Loucy (cell line): ENCODE results near the gene FOXO3B.
"Not testable (repeated sequence)": the region's sequence is repeated elsewhere in the genome, so short reads cannot be mapped to it uniquely, and the experiment has no call there.

Source experiments
- H2AFZ ChIP-seq: fragments of 200-600 bp; sonication (generic); 2 replicates; pipeline ENCODE4 v1.6.0; 2016; ENCODE audit warnings: antibody characterized with exemption, mild to moderate bottlenecking, low read length, moderate library complexity
- H3F3A ChIP-seq: fragments of 200-600 bp; 2 replicates; pipeline ENCODE4 v1.6.0; 2016; ENCODE audit warnings: antibody characterized with exemption, low read depth, mild to moderate bottlenecking
- H3K27me3 ChIP-seq: fragments of 200-600 bp; sonication (generic); 2 replicates; pipeline ENCODE4 v1.6.1; 2014; ENCODE audit warnings: low read length, mild to moderate bottlenecking; ENCODE audit not compliant: insufficient read depth, poor library complexity, severe bottlenecking
- H3K36me3 ChIP-seq: fragments of 200-600 bp; sonication (generic); 2 replicates; pipeline ENCODE4 v1.6.1; 2016; ENCODE audit warnings: low read length; ENCODE audit not compliant: insufficient read depth
- H3K4me1 ChIP-seq: fragments of 200-600 bp; sonication (generic); 2 replicates; pipeline ENCODE4 v1.5.1; 2014; ENCODE audit warnings: low read length, mild to moderate bottlenecking; ENCODE audit not compliant: insufficient read depth, poor library complexity, severe bottlenecking
- H3K4me2 ChIP-seq: fragments of 200-600 bp; sonication (generic); 2 replicates; pipeline ENCODE4 v1.6.0; 2014; ENCODE audit warnings: antibody characterized with exemption, low read length, low read depth, mild to moderate bottlenecking; ENCODE audit not compliant: poor library complexity, severe bottlenecking
- H3K4me3 ChIP-seq: fragments of 200-600 bp; sonication (generic); 2 replicates; pipeline ENCODE4 v1.5.1; 2014; ENCODE audit warnings: low read length, mild to moderate bottlenecking, mixed read lengths; ENCODE audit not compliant: poor library complexity, severe bottlenecking
- H3K79me2 ChIP-seq: fragments of 200-600 bp; sonication (generic); 2 replicates; pipeline ENCODE4 v1.6.1; 2014; ENCODE audit warnings: low read length; ENCODE audit not compliant: insufficient read depth
- H3K9ac ChIP-seq: fragments of 200-600 bp; sonication (generic); 2 replicates; pipeline ENCODE4 v1.6.0; 2014; ENCODE audit warnings: mild to moderate bottlenecking, low read depth, low read length, moderate library complexity; ENCODE audit not compliant: poor library complexity, severe bottlenecking
- H3K9me2 ChIP-seq: fragments of 200-600 bp; sonication (generic); replicated peaks from 2 replicates; pipeline ENCODE4 v1.6.1; 2016; ENCODE audit warnings: low read depth, low read length, mixed read lengths
- H3K9me3 ChIP-seq: fragments of 200-600 bp; sonication (generic); 2 replicates; pipeline ENCODE4 v1.6.1; 2014; ENCODE audit warnings: mild to moderate bottlenecking, antibody characterized with exemption, low read length, low read depth; ENCODE audit not compliant: insufficient read depth
- H4K20me1 ChIP-seq: fragments of 200-600 bp; sonication (generic); 2 replicates; pipeline ENCODE4 v1.6.0; 2014; ENCODE audit warnings: antibody characterized with exemption, low read length, mild to moderate bottlenecking; ENCODE audit not compliant: insufficient read depth, poor library complexity, severe bottlenecking

Gene FOXO3B

GRCh38 chr17:18644291-18644690, 37.8 kb downstream of the FOXO3B start, which contains the start of gene TBC1D28:
TBC1D28 (minus strand) TSS chr17:18644391; CDS start chr17:18641352, 3,039 bp downstream.
- not testable (repeated sequence) for H3K9me2 ChIP-seq, H3K9me3 ChIP-seq, H3K4me2 ChIP-seq, H3K4me3 ChIP-seq, H3F3A ChIP-seq, H3K27me3 ChIP-seq, H2AFZ ChIP-seq, H3K4me1 ChIP-seq, H3K9ac ChIP-seq, H3K79me2 ChIP-seq, H4K20me1 ChIP-seq, H3K36me3 ChIP-seq

- H3K4me1 ChIP-seq, H2AFZ ChIP-seq, H3K9me3 ChIP-seq, H3F3A ChIP-seq, H4K20me1 ChIP-seq, H3K9me2 ChIP-seq, H3K4me3 ChIP-seq, H3K4me2 ChIP-seq, H3K9ac ChIP-seq, H3K36me3 ChIP-seq, H3K27me3 ChIP-seq, H3K79me2 ChIP-seq: not testable (repeated sequence)
Observed at GRCh38 chr17:18643124-18643523, 39.0 kb downstream of the FOXO3B start.

GRCh38 chr17:18638357-18638756, 43.8 kb downstream of the FOXO3B start:
- H3K9ac ChIP-seq, H3K4me3 ChIP-seq, H2AFZ ChIP-seq, H3K27me3 ChIP-seq, H3F3A ChIP-seq, H3K9me3 ChIP-seq, H4K20me1 ChIP-seq, H3K36me3 ChIP-seq, H3K9me2 ChIP-seq, H3K4me2 ChIP-seq, H3K79me2 ChIP-seq, H3K4me1 ChIP-seq: not testable (repeated sequence)

GRCh38 chr17:18636237-18636636, 45.9 kb downstream of the FOXO3B start:
- not testable (repeated sequence) for H3K9me2 ChIP-seq, H3K36me3 ChIP-seq, H2AFZ ChIP-seq, H3K4me1 ChIP-seq, H4K20me1 ChIP-seq, H3K27me3 ChIP-seq, H3K4me2 ChIP-seq, H3F3A ChIP-seq, H3K9me3 ChIP-seq, H3K4me3 ChIP-seq, H3K9ac ChIP-seq, H3K79me2 ChIP-seq

GRCh38 chr17:18635773-18636172, 46.3 kb downstream of the FOXO3B start:
- not testable (repeated sequence) for H3K79me2 ChIP-seq, H2AFZ ChIP-seq, H3K27me3 ChIP-seq, H3K9me3 ChIP-seq, H3K36me3 ChIP-seq, H3K4me1 ChIP-seq, H3K4me3 ChIP-seq, H3K9me2 ChIP-seq, H4K20me1 ChIP-seq, H3K4me2 ChIP-seq, H3F3A ChIP-seq, H3K9ac ChIP-seq

- not testable (repeated sequence) for H3K36me3 ChIP-seq, H3K9me2 ChIP-seq, H3K4me3 ChIP-seq, H3K79me2 ChIP-seq, H3K9ac ChIP-seq, H3K4me2 ChIP-seq, H4K20me1 ChIP-seq, H3K9me3 ChIP-seq, H2AFZ ChIP-seq, H3K4me1 ChIP-seq, H3K27me3 ChIP-seq, H3F3A ChIP-seq
Observed at GRCh38 chr17:18634550-18635263, 47.4 kb downstream of the FOXO3B start.
